SK-N-SH treated with all-trans-retinoic acid at 6 μM for 48 hours (cell line): Measurements from ENCODE around the gene FAM234A.

Experiments
- ATAC-seq: fragments of 200-7000 bp; cut with Tn5 transposase; 3 replicates; pipeline ENCODE4 v1.9.1; 2020; ENCODE audit warnings: mild to moderate bottlenecking, moderate library complexity
- ARNTL ChIP-seq: fragments of 450-650 bp; formaldehyde crosslinking; IDR thresholded peaks from 2 replicates; pipeline ENCODE4 v1.5.0; 2020; ENCODE audit warnings: low read depth, mild to moderate bottlenecking, moderate library complexity, borderline replicate concordance
- BACH2 ChIP-seq: fragments of 250-450 bp; sonication (Bioruptor Pico); IDR thresholded peaks from 2 replicates; pipeline ENCODE4 v1.9.0; 2021; ENCODE audit warnings: mild to moderate bottlenecking, borderline replicate concordance
- CSDC2 ChIP-seq: fragments of 250-450 bp; sonication (Bioruptor Pico); IDR thresholded peaks from 2 replicates; pipeline ENCODE4 v1.5.0; 2020; ENCODE audit warnings: mild to moderate bottlenecking, moderate library complexity
- CSRNP3 ChIP-seq: fragments of 250-450 bp; sonication (Bioruptor Pico); IDR thresholded peaks from 2 replicates; pipeline ENCODE4 v1.5.1; 2021; ENCODE audit warnings: mild to moderate bottlenecking, moderate library complexity
- ESRRG ChIP-seq: fragments of 250-450 bp; sonication (Bioruptor Pico); IDR thresholded peaks from 2 replicates; pipeline ENCODE4 v1.6.1; 2021; ENCODE audit warnings: mild to moderate bottlenecking
- ISL1 ChIP-seq: fragments of 250-450 bp; sonication (Bioruptor Pico); IDR thresholded peaks from 2 replicates; pipeline ENCODE4 v2.1.2; 2022; ENCODE audit warnings: mild to moderate bottlenecking, moderate library complexity
- OSR1 ChIP-seq: fragments of 250-450 bp; sonication (Bioruptor Pico); IDR thresholded peaks from 2 replicates; pipeline ENCODE4 v1.8.0; 2022; ENCODE audit warnings: moderate library complexity, mild to moderate bottlenecking, inconsistent platforms
- POU6F1 ChIP-seq: fragments of 250-450 bp; sonication (Bioruptor Pico); IDR thresholded peaks from 2 replicates; pipeline ENCODE4 v1.8.0; 2021; ENCODE audit warnings: low read depth, mild to moderate bottlenecking, moderate library complexity, borderline replicate concordance
- PPARA ChIP-seq: fragments of 250-450 bp; sonication (Bioruptor Pico); IDR thresholded peaks from 2 replicates; pipeline ENCODE4 v1.5.0; 2020; ENCODE audit warnings: mild to moderate bottlenecking, borderline replicate concordance
- RARB ChIP-seq: fragments of 250-450 bp; sonication (Bioruptor Pico); IDR thresholded peaks from 2 replicates; pipeline ENCODE4 v1.8.0; 2021; ENCODE audit warnings: mild to moderate bottlenecking, moderate library complexity
- SNAI2 ChIP-seq: fragments of 250-450 bp; sonication (Bioruptor Pico); IDR thresholded peaks from 2 replicates; pipeline ENCODE4 v1.5.0; 2020; ENCODE audit warnings: mild to moderate bottlenecking, moderate library complexity
- TCF4 ChIP-seq: fragments of 250-450 bp; sonication (Bioruptor Pico); IDR thresholded peaks from 2 replicates; pipeline ENCODE4 v1.8.0; 2021; ENCODE audit warnings: mild to moderate bottlenecking, moderate library complexity, borderline replicate concordance
- TOX ChIP-seq: fragments of 250-450 bp; sonication (Bioruptor Pico); IDR thresholded peaks from 2 replicates; pipeline ENCODE4 v1.8.0; 2021; ENCODE audit warnings: mild to moderate bottlenecking, moderate library complexity, borderline replicate concordance
- ZC3H10 ChIP-seq: fragments of 250-450 bp; sonication (Bioruptor Pico); IDR thresholded peaks from 2 replicates; pipeline ENCODE4 v1.5.1; 2021; ENCODE audit warnings: mild to moderate bottlenecking, moderate library complexity
- ZFP3 ChIP-seq: fragments of 250-450 bp; sonication (Bioruptor Pico); IDR thresholded peaks from 2 replicates; pipeline ENCODE4 v1.5.0; 2020; ENCODE audit warnings: mild to moderate bottlenecking, moderate library complexity
- ZFP30 ChIP-seq: fragments of 450-650 bp; formaldehyde crosslinking; IDR thresholded peaks from 2 replicates; pipeline ENCODE4 v1.5.0; 2022; ENCODE audit warnings: mild to moderate bottlenecking, moderate library complexity
- ZNF565 ChIP-seq: fragments of 450-650 bp; formaldehyde crosslinking; conservative IDR thresholded peaks from 2 replicates; pipeline ENCODE4 v1.5.0; 2020; ENCODE audit warnings: low read depth, mild to moderate bottlenecking, moderate library complexity
- ZNF70 ChIP-seq: fragments of 450-650 bp; formaldehyde crosslinking; IDR thresholded peaks from 2 replicates; pipeline ENCODE4 v1.5.0; 2020; ENCODE audit warnings: mild to moderate bottlenecking, moderate library complexity
- TF ChIP-seq, protein P1 (sequence below): fragments of 250-450 bp; sonication (Bioruptor Pico); IDR thresholded peaks from 2 replicates; pipeline ENCODE4 v1.8.0; 2020; ENCODE audit warnings: mild to moderate bottlenecking, moderate library complexity, borderline replicate concordance
- TF ChIP-seq, protein P2 (sequence below): fragments of 250-450 bp; sonication (Bioruptor Pico); IDR thresholded peaks from 2 replicates; pipeline ENCODE4 v1.5.0; 2020; ENCODE audit warnings: mild to moderate bottlenecking, moderate library complexity

The FAM234A gene

DNA sequence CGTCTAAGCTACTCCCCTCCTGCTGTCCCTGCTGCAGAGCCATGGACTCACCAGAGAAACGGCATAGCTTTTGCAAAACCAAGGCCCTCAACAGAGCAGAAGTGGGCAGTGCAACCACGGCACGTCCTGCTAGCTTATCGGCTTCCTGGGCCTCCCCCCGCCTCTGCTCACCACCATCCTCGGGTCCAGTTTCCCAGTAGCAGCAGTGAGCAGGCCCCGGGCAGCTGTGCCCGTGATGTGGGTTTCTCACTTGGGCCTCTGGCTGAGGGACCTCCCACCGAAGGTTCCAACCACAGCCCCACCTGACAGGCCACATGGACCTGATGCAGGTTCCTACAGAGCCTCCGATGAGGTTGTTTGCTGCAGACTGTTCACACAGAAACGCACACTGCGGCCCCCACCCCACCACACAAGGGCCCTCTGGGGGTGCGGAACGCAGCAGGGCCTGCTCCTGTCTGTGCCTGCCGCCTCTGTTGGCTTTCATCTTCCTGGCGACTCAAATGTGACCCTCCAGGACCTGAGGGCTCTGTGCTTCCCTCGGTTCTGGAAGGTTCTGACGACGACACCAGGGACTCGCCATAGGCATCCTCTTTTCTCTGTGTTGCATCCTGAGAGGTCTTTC is 73.2 kb downstream of the FAM234A start:
- no peak for ATAC-seq
- TF ChIP-seq ZFP3 (CRISPR knock-in tag) (no peak), ISL1 (no peak), PPARA (no peak), ZNF70 (CRISPR knock-in tag) (no peak), ZFP30 (CRISPR knock-in tag) (no peak), OSR1 (CRISPR knock-in tag) (no peak), TCF4 (CRISPR knock-in tag) (no peak), CSDC2 (CRISPR knock-in tag) (no peak), BACH2 (no peak)
- TF ChIP-seq, protein P1, sequence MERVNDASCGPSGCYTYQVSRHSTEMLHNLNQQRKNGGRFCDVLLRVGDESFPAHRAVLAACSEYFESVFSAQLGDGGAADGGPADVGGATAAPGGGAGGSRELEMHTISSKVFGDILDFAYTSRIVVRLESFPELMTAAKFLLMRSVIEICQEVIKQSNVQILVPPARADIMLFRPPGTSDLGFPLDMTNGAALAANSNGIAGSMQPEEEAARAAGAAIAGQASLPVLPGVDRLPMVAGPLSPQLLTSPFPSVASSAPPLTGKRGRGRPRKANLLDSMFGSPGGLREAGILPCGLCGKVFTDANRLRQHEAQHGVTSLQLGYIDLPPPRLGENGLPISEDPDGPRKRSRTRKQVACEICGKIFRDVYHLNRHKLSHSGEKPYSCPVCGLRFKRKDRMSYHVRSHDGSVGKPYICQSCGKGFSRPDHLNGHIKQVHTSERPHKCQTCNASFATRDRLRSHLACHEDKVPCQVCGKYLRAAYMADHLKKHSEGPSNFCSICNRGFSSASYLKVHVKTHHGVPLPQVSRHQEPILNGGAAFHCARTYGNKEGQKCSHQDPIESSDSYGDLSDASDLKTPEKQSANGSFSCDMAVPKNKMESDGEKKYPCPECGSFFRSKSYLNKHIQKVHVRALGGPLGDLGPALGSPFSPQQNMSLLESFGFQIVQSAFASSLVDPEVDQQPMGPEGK (CRISPR knock-in tag): no peak

DNA sequence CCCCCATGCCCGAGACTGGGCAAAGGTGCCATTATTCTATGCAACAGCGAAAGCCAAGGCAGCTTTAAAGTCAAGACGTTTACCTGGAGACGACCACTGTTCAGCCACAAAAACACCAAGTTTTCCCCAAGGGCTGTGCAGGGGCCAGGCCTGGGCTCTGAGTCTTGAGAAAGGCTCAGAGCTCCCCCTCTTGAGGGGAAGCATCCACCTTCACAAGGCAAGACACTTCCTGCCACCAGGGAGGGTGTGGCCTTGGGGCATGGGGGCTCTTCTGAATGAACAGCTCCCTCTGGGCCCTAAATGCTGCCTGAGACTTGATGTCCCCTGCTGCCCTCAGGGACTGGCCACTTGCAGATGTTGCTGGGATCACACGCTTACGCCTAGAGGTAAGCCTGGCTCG is 74.9 kb downstream of the FAM234A start:
- TF ChIP-seq TCF4 (CRISPR knock-in tag) (no peak), ARNTL (CRISPR knock-in tag) (no peak), POU6F1 (no peak)
- no peak for ATAC-seq

DNA sequence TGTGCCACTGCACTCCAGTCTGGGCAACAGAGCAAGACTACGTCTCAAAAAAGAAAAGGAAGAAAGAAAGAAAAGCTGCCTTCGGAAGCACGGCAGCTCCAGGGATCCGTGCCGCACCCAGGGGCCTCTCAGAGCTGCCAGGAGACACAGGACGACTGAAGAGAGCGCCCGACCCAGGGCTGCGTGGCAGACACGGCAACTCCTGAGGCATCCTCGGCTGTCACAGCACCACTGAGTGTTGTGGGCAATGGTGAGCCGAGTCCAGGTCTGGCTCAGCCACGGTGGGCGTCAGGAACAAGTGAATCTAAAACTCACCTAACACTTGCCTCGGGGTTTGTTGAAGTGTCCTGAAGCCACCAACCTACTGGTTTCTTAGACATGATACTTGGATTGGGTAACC is 77.1 kb downstream of the FAM234A start:
- ATAC-seq: no peak
- no peak for TF ChIP-seq ZNF70 (CRISPR knock-in tag)
- TF ChIP-seq ISL1: no peak
- TF ChIP-seq ESRRG (CRISPR knock-in tag): no peak
- no peak for TF ChIP-seq CSRNP3 (CRISPR knock-in tag)
- no peak for TF ChIP-seq ZNF565 (CRISPR knock-in tag)
- TF ChIP-seq, protein P2, sequence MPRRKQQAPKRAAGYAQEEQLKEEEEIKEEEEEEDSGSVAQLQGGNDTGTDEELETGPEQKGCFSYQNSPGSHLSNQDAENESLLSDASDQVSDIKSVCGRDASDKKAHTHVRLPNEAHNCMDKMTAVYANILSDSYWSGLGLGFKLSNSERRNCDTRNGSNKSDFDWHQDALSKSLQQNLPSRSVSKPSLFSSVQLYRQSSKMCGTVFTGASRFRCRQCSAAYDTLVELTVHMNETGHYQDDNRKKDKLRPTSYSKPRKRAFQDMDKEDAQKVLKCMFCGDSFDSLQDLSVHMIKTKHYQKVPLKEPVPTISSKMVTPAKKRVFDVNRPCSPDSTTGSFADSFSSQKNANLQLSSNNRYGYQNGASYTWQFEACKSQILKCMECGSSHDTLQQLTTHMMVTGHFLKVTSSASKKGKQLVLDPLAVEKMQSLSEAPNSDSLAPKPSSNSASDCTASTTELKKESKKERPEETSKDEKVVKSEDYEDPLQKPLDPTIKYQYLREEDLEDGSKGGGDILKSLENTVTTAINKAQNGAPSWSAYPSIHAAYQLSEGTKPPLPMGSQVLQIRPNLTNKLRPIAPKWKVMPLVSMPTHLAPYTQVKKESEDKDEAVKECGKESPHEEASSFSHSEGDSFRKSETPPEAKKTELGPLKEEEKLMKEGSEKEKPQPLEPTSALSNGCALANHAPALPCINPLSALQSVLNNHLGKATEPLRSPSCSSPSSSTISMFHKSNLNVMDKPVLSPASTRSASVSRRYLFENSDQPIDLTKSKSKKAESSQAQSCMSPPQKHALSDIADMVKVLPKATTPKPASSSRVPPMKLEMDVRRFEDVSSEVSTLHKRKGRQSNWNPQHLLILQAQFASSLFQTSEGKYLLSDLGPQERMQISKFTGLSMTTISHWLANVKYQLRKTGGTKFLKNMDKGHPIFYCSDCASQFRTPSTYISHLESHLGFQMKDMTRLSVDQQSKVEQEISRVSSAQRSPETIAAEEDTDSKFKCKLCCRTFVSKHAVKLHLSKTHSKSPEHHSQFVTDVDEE (CRISPR knock-in tag): no peak
- no peak for TF ChIP-seq PPARA
- no peak for TF ChIP-seq ZFP30 (CRISPR knock-in tag)

- TF ChIP-seq SNAI2 (no peak), ZNF565 (CRISPR knock-in tag) (no peak), ESRRG (CRISPR knock-in tag) (no peak), ZFP30 (CRISPR knock-in tag) (no peak), TOX (no peak), ZC3H10 (CRISPR knock-in tag) (no peak), ARNTL (CRISPR knock-in tag) (no peak)
- no peak for ATAC-seq
Observed at GRCh38 chr16:314351-314750, 79.7 kb downstream of the FAM234A start.

DNA sequence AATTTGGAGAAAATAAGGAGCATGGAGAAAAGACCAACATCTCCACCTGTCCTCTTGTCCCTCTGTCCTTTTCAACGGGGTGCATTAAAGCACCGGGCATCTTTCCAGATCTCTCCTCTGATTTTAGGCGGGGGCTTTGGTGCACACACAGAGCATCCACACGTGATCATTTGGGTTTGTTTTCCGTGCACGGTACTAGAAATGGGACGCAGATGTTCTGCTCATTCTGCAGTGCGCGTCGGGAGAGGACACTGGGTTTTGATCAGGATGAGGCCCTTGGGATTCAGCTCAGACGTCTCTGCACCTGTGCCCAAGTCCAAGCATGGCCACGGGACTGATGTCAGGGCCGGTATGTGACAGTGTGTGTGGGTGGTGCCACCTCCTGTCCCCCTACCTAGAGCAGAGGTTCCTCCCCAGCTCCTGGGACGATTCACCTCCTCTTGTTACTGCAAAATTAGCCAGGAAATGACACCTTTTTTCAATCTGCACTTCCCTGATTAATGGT is 80.2 kb downstream of the FAM234A start:
- ATAC-seq: no peak
- TF ChIP-seq, protein P1 (CRISPR knock-in tag): no peak
- no peak for TF ChIP-seq ZFP30 (CRISPR knock-in tag)
- TF ChIP-seq ZNF565 (CRISPR knock-in tag): no peak
- no peak for TF ChIP-seq SNAI2
- TF ChIP-seq BACH2: no peak
- TF ChIP-seq, protein P2 (CRISPR knock-in tag): no peak
- TF ChIP-seq RARB: no peak
- no peak for TF ChIP-seq TCF4 (CRISPR knock-in tag)
- no peak for TF ChIP-seq ZFP3 (CRISPR knock-in tag)
- no peak for TF ChIP-seq TOX
- TF ChIP-seq OSR1 (CRISPR knock-in tag): no peak
- TF ChIP-seq CSDC2 (CRISPR knock-in tag): no peak
- TF ChIP-seq PPARA: no peak
- TF ChIP-seq ZC3H10 (CRISPR knock-in tag): no peak
- no peak for TF ChIP-seq ESRRG (CRISPR knock-in tag)
